ENCODE results near the gene DNM3. TPM values are rescaled to one million over a fixed set of nuclear protein-coding genes. Genes with fewer than 3 reads are reported as not detected.

Gene DNM3
- total RNA-seq, 2 experiments from 2014 or later: 1.6 to 1.8 TPM

GRCh38 chr1:172321451-172321850, 480.2 kb downstream of the DNM3 start:
- no peaks in the 10 kb centered on the region for H3K36me3 Mint-ChIP-seq (ENCODE audit: low read depth)
- ATAC-seq (ENCODE audit: poor library complexity): no peak
- Histone ChIP-seq H3K27me3 (ENCODE audit: control insufficient read depth in 1 of 2, insufficient read depth in 2 of 2, low read length in 2 of 2) (no peaks in the 10 kb centered on the region), H3K36me3 (ENCODE audit: insufficient read depth, low read length) (no peaks in the 10 kb centered on the region), H3K27ac (ENCODE audit: low read depth in 1 of 2, low read length in 2 of 2) (no peak overlapping the region), H3K4me3 (ENCODE audit: low read length) (no peak overlapping the region), H3K9me3 (ENCODE audit: control insufficient read depth in 1 of 2, insufficient read depth in 1 of 2, low read length in 2 of 2) (no peaks in the 10 kb centered on the region), H3K4me1 (ENCODE audit: insufficient read depth, low read length) (no peaks in the 10 kb centered on the region)
- CTCF ChIA-PET: no interaction called here
- H3K27me3 Mint-ChIP-seq: no peaks in the 10 kb centered on the region
- intact Hi-C loops (cut with DNase I, micrococcal nuclease): no loop called here
- no peak overlapping the region for H3K4me3 Mint-ChIP-seq
- H3K9me3 Mint-ChIP-seq: peaks cover 2% of the 10 kb centered on the region
- no peak for DNase-seq
- H3K4me1 Mint-ChIP-seq (ENCODE audit: low read depth): no peaks in the 10 kb centered on the region
- H3K27ac Mint-ChIP-seq: no peak overlapping the region
- TF ChIP-seq, protein P1, sequence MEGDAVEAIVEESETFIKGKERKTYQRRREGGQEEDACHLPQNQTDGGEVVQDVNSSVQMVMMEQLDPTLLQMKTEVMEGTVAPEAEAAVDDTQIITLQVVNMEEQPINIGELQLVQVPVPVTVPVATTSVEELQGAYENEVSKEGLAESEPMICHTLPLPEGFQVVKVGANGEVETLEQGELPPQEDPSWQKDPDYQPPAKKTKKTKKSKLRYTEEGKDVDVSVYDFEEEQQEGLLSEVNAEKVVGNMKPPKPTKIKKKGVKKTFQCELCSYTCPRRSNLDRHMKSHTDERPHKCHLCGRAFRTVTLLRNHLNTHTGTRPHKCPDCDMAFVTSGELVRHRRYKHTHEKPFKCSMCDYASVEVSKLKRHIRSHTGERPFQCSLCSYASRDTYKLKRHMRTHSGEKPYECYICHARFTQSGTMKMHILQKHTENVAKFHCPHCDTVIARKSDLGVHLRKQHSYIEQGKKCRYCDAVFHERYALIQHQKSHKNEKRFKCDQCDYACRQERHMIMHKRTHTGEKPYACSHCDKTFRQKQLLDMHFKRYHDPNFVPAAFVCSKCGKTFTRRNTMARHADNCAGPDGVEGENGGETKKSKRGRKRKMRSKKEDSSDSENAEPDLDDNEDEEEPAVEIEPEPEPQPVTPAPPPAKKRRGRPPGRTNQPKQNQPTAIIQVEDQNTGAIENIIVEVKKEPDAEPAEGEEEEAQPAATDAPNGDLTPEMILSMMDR (IDR thresholded peaks at IDR 0.05): no peak
- POLR2A ChIA-PET: interaction anchor here (1.0 kb wide), 1 partner anchor 37 kb away, joined by 3 read pairs; no protein-coding TSS in a partner anchor

DNA sequence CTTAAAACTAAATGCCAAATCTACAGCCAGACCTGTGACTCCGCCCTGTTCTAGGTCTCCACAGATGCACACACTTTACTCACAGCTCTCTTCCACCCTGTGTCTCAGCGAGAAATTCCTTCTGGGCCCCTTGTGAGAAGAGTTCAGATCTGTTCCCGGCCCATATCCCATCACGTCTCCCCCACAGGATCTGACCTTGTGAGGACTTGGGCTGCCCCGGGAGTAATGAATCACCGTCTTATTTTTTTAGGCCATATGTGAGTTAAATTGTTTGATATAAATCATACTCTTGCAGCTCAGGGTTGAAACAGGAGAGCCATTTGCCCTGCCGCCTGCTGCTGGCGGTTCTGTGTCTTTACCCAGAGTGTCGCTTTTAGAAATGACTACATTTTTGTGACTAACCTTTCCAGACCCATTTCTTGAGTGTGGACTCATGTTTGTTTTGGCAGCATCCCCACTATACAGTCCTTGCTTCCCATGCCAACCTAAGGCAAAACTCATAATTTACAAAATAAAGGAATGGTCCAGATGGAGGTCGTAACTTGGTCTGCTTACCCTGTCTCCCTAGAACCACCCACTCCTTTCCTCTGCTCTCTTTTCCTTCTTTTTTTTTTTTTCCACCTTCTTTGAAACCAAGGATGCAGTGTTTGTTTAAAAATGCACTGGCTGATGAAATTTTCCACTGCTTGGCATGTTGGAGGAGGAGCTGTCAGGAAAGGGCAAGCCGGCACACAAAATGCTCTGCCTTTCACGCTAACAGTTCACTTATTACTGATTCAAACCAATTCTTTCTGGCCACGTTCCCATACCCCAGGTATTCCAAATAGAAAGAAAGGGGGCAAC, 481.1 kb downstream of the DNM3 start:
- intact Hi-C loops (cut with DNase I, micrococcal nuclease): no loop called here
- Mint-ChIP-seq H3K9me3 (no peaks in the 10 kb centered on the region), H3K4me1 (ENCODE audit: low read depth) (no peaks in the 10 kb centered on the region), H3K36me3 (ENCODE audit: low read depth) (no peaks in the 10 kb centered on the region), H3K27ac (no peak overlapping the region), H3K27me3 (no peaks in the 10 kb centered on the region), H3K4me3 (no peak overlapping the region)
- ChIA-PET POLR2A (no interaction called here), CTCF (no interaction called here)
- Histone ChIP-seq H3K9me3 (ENCODE audit: control insufficient read depth in 1 of 2, insufficient read depth in 1 of 2, low read length in 2 of 2) (no peaks in the 10 kb centered on the region), H3K4me3 (ENCODE audit: low read length) (no peak overlapping the region), H3K27ac (ENCODE audit: low read depth in 1 of 2, low read length in 2 of 2) (no peak overlapping the region), H3K36me3 (ENCODE audit: insufficient read depth, low read length) (no peaks in the 10 kb centered on the region), H3K27me3 (ENCODE audit: control insufficient read depth in 1 of 2, insufficient read depth in 2 of 2, low read length in 2 of 2) (no peaks in the 10 kb centered on the region), H3K4me1 (ENCODE audit: insufficient read depth, low read length) (no peaks in the 10 kb centered on the region)
- no peak for ATAC-seq (ENCODE audit: poor library complexity)
- TF ChIP-seq, protein P1 (IDR thresholded peaks at IDR 0.05): no peak
- no peak for DNase-seq

DNA sequence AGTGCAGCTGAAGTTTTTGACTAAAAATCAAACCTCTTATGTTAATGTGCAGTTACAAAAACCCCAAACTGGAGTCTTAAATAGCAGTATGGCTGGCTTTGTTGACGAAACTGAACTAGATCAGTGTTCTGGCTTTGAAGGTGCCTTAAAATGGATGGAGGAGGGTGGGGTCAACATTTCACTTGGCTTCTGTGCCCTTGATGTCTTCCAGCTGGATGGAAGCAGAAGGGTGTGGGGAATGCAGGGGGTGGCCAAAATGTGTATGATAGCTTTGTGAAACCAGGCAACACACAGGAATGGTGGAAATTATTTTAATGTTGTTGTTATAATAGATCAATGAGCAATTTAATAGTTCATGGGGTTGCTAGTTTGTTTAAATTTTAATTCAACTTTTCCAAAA, 482.4 kb downstream of the DNM3 start:
- TF ChIP-seq, protein P1 (IDR thresholded peaks at IDR 0.05): no peak
- no peak overlapping the region for H3K4me3 Mint-ChIP-seq
- intact Hi-C loops (cut with DNase I, micrococcal nuclease): no loop called here
- Histone ChIP-seq H3K27me3 (ENCODE audit: control insufficient read depth in 1 of 2, insufficient read depth in 2 of 2, low read length in 2 of 2) (no peaks in the 10 kb centered on the region), H3K27ac (ENCODE audit: low read depth in 1 of 2, low read length in 2 of 2) (no peak overlapping the region), H3K4me1 (ENCODE audit: insufficient read depth, low read length) (no peaks in the 10 kb centered on the region), H3K36me3 (ENCODE audit: insufficient read depth, low read length) (no peaks in the 10 kb centered on the region), H3K4me3 (ENCODE audit: low read length) (no peak overlapping the region), H3K9me3 (ENCODE audit: control insufficient read depth in 1 of 2, insufficient read depth in 1 of 2, low read length in 2 of 2) (no peaks in the 10 kb centered on the region)
- no peaks in the 10 kb centered on the region for H3K4me1 Mint-ChIP-seq (ENCODE audit: low read depth)
- peaks cover 4% of the 10 kb centered on the region for H3K9me3 Mint-ChIP-seq
- ATAC-seq (ENCODE audit: poor library complexity): no peak
- ChIA-PET POLR2A (no interaction called here), CTCF (interaction anchor here (0.9 kb wide), 1 partner anchor 8 kb away, joined by 3 read pairs; no protein-coding TSS in a partner anchor)
- no peaks in the 10 kb centered on the region for H3K27me3 Mint-ChIP-seq
- H3K27ac Mint-ChIP-seq: no peak overlapping the region
- H3K36me3 Mint-ChIP-seq (ENCODE audit: low read depth): no peaks in the 10 kb centered on the region
- DNase-seq: no peak

Measured in CD4-positive, alpha-beta T cell (primary cell).